ENCODE measurements around the gene ENTREP1.

- TF ChIP-seq, protein P1, sequence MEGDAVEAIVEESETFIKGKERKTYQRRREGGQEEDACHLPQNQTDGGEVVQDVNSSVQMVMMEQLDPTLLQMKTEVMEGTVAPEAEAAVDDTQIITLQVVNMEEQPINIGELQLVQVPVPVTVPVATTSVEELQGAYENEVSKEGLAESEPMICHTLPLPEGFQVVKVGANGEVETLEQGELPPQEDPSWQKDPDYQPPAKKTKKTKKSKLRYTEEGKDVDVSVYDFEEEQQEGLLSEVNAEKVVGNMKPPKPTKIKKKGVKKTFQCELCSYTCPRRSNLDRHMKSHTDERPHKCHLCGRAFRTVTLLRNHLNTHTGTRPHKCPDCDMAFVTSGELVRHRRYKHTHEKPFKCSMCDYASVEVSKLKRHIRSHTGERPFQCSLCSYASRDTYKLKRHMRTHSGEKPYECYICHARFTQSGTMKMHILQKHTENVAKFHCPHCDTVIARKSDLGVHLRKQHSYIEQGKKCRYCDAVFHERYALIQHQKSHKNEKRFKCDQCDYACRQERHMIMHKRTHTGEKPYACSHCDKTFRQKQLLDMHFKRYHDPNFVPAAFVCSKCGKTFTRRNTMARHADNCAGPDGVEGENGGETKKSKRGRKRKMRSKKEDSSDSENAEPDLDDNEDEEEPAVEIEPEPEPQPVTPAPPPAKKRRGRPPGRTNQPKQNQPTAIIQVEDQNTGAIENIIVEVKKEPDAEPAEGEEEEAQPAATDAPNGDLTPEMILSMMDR (IDR thresholded peaks at IDR 0.05; ENCODE audit: low read depth, low read length, poor library complexity, severe bottlenecking) = no peak
- TF ChIP-seq EZH2phosphoT487 (IDR thresholded peaks at IDR 0.05; ENCODE audit: borderline replicate concordance, low read length) = no peak
Measured at GRCh38 chr9:69432623-69433022, 107.6 kb downstream of the ENTREP1 start.
